ENCODE results near the gene ADGRG6.

ADGRG6 gene

DNA sequence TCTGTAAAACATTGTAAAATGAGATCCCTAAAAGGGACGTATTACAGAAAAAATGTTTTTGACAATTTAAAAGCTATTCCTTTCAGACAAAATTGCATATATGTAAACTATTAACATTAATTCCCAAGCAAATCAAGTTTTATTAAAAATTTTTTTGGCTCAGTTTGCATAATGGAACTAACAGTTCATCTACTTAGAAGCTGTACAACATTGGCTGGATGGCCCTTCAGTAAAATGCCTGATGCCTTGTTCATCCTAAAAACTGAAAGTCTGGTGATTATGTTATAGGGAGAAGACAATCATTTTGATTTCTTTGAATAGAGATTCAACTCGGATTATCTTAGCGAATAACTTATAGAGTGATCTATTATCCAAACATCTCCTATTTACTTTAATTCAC, 52.8 kb downstream of the ADGRG6 start:
- no peak for DNase-seq

DNA sequence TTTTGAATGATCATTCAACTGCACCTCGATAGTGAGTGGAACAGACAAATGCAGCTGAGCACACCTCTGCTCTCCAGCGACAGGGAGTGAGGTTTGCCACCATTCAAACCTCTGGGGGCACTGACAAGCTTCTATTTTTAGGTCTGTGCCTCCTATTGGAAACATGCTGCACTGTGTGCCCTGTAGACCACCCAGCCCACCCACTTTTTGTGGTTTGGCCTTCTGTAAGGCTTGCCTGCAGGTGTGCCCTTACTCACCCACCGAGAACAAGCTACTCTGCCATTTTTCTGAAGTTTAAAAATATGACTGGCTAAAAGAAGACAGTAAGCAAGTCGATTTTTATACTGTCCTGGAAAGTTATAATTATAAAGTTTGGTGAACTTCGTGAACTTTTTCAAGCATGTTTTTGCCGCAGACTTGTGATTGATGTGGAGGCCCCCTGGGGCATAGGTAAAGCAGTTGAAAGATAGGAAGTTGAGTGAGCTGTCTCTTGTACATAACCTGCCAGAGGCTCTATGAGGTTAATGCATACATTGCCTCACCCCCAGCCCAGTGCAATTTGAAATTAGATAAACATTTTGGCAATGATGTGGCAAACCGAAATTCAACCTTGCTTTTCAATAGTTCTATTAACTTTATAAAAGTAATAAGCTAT, 53.8 kb downstream of the ADGRG6 start:
- no peak for DNase-seq

DNA sequence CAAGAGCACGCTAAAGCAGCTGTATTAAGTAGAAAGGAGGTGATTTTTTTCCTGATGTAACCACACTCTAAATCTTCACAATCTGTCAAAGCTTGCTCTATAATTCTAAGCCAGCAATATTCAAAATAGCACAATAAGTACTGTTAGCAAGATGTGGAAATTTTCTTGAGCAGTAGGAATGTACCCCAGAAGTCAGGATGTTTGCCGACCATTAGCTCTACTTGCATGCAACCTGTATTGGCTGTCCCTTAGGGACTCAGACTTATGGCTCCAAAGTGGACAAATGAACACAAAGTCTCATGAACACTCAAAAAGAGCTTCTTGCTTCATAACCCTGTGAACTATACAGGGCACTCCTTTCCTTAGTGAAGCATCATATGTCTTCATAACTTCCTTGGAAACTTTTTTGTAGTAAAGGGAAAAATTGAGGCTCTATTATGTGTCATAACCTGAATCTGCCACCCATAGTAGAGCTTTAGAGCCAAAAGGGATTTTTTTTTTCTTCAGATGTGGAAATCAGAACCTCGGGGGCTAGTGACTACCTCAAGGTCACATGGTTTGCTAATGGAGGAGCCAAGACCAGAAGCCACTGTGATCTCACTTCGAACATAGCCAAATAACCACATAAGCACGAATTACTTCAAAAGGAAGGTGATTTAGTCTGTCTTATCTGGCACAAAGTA, 54.5 kb downstream of the ADGRG6 start:
- DNase-seq = no peak

DNA sequence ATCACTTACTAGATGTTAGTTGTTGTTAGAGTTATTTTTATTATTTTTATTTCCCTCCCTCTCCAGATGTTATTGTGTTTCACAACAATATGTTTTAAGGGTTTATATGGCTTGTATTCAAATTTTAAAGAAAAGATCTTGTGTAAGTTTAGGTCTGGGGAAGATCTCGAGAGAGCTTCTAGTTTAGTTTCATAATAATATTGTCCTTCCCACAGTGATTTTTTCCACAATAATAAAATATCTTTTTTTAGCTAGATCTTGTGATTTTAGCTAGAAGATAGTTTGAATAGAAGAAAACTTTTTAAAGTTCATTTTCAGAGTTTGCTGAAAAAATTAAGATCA, 55.0 kb downstream of the ADGRG6 start:
- DNase-seq = no peak

DNA sequence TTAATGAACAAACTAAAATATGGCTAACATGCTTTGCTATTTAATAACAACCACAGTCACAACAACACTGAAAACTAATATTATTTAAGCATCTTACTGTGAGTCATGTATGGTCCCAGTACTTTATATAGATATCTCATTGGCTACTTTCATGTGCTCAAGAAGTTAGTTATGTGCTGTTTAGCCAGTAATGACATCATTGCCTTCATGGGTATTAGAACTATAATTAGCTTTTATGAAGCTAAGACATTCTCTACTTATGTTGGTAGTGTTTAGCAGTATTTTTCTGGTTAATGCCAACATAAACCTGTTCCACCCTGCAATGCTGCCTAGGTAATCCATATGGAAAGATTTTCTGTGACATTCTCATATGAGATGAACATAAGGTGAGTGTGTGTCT, 56.1 kb downstream of the ADGRG6 start:
- DNase-seq = no peak

DNA sequence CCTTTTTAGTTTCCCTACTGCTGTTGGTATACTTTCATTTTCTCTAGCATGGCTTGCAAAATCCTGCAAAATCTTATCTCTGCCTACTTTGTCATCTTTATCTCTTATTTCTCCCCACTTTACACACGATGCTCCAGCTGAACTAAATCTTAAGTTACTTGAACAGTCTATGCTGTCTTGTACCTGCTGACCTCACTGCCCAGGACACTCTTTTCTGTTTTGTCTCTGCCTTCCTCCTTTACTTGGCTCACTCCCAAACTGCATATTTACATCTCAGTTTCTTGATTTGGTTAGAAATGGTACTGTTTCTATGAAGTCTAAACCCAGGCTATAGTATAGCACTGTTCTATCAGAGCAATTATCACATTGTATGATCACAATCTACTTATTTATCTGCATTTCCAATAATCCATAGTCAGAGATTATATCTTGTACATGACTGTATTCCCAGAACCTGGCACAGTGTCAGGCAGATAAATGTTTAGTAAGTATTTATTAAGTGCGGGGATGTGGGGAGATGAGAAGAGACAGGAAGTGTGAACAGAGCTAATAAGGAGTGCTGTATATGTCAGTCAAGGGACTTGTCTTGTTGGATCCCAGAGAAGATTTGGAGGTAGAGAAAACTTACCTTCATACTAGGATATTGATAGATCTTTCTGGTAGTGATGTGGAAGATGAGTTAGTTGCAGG, 57.6 kb downstream of the ADGRG6 start:
- no peak for DNase-seq

DNA sequence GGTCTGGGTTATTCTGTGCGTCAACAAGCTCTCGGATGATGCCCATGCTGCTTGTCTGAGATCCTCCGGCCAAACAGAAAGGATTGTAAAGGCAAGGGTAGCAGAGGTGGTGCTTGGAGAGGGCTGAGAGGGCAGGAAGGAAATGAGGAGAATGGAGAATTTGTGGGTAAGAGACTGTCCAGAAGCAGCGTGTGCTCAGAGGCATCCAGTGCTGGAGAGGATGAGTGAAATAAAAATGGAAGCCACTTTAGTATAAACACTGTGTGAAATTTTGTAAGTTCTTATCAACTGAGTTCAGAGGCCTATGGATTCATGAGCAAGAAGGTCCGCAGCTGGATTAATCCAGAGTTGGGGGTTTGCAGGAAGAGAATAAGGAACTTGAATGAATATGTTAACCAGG, 59.5 kb downstream of the ADGRG6 start:
- DNase-seq = no peak

DNA sequence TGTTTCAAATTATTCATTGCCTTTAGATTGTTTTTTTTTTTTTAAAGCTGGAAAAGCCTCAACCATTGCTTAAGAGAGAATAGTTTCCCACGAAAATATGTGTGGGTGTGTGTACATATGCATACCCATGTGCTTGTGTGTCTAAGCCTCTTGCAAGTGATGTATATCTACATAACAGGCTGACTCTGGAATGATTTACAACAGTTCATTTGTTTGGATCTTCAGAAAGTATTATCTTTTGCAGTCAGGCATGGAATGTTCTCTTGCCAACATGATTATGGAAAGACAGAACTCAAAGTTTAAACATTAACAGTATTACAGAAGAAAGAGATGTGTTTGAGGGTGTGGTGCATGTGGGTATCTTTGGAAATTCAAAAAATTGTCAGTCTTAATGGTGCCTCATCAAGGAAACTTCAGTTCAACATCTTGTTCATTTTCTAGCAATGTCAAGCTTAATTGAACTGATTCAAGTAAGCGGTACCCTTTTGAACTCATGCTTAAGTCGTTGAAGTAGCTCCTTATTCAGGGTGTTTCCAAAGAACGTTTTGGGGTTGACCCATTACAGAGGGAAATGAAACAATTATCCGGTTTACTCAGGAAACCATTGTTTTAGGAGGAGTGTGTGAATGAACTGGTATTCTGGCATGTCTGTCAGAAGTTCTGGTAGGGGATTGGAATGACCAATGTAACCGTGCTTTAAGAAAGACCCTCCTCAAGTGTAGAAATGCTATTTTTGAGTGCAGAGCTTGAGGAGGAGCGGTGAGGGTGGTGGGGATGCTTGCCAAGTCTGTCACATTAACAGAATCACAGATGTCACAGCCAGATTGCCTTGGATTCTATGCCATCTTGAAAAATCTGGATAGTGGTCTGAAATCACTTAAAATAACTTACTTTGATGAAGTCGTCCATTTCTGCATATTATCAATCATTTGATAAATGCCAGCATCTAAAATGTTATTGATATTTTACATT, 60.3 kb downstream of the ADGRG6 start:
- DNase-seq = no peak

DNA sequence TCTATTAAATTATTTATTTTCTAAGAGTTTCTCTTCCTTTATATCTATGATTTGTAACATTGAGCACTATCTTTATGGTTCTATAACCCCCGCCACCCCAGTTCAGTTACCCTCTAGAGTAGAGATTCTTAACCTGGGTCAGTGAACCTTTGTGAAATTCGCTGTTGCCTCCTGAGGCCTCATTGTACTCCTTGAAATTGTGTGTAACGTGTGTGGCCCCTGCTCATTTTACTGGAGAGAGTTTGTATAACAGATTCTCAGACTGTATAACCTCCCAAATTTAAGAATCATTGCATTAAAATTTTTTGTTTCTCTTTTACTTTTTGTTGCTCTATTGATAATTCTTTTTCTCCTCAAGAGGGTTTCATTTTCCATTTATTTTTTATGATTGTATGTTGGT, 65.3 kb downstream of the ADGRG6 start:
- DNase-seq = no peak

DNA sequence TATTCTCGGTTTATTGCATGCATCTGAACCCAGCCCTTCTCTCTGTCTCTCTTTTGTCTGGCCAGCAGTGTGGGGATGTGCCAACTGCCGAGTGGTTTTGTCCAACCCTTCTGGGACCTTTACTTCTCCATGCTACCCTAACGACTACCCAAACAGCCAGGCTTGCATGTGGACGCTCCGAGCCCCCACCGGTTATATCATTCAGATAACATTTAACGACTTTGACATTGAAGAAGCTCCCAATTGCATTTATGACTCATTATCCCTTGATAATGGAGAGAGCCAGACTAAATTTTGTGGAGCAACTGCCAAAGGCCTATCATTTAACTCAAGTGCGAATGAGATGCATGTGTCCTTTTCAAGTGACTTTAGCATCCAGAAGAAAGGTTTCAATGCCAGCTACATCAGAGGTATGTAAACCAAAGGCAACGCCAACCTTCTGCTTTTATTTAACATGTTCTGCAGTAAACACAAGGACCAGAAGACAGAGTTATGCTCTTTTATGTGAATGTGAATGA, 65.8 kb downstream of the ADGRG6 start:
- no peak for DNase-seq

DNA sequence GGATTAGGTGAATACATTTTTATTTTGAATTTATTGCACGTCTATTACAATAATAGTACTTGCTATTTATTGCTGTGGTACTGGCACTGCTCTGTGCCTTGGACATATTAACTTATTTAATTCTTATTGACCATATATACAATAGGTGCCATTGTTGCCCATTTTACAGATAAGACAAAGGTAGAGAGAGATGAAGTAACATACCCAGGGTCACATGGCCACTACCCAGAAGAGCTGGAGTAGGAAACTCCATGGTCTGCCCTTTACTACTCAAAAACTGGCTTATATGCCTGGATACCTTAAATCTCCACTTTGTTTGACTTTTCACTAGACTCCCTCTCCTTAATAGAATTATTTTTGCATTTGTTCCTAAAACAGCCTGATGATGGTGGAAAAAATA, 67.5 kb downstream of the ADGRG6 start:
- no peak for DNase-seq

DNA sequence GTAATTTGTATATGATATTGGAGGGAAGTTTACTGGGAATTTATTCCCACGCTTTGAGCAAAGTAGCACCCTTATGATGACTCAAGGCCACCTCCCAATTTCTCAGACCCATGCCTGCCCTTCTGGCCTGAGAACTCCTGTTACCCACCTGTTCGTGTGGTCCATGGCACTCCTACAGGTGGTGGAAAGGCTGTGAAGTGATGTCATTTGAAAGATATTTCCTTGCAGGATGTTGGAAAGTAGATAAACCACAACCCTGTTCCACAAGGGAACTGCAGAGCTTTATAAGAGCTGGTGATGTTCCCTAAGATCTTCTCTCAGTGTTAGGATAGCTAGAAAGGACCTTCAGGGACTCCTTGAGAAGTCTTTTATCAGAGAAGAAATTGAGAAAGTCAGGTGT, 70.5 kb downstream of the ADGRG6 start:
- no peak for DNase-seq

DNA sequence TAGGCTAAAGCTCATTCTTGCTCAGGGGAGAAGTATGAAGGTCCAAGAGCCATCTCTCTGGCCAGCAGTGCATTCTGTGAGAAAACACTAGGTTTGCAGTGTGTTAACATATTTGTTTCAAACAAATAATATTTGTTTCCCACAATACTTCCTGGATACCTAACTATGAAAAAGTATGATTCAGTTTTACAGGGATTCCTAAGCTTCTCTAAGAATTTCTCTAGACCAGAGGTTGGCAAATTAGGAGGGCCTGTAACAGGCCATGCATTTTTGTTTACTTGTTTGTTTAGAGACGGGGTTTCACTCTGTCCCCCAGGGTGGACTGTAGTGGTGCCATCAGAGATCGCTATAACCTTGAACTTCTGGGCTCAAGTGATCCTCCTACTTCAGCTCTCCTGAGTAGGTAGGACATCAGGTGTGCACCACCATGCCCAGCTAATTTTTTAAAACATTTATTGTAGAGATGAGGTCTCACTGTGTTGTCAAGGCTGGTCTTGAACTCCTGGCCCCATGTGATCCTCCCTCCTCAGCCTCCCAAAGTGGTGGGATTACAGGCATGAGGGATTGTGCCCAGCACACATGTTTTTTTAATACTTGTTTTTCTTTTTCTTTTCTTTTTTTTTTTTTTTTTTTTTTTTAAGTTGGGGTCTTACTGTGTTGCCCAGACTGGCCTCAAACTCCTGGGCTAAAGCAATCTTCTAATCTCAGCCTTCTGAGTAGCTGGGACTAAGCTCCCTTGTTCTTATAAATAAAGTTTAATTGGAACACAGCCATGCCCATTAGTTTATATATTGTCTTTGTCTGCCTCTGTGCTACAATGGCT, 71.7 kb downstream of the ADGRG6 start:
- no peak for DNase-seq

DNA sequence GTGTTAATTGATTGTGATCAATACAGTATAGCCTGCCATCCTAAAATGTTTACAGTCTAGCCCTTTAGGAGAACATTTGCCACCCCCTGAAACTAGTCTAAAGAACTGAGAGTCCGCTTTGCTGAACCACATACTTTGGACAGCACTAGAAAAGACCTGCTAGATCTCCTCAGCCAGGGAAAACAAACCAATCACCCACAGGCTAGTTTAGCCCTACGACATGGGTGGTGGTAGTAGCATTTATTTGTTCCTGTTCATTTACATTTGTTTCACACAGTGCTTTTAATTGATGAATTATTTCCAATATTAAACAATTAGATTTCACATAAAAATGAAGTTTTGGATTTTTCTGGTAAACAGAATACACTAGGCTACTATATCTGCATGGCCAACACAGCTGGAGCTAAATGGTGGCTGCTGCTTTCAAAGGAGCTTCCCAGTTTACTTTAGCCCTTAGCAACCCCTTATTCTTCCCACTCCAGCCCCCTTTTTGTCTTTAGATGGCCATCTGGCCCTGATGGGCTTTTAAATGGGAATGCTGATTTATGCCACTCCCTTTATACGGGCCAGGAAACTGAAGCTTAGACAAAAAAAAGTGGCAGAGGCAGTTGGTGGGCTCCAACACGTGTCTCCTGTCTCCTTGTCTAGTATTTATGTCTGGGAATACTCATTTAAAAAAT, 72.4 kb downstream of the ADGRG6 start:
- DNase-seq = no peak

DNA sequence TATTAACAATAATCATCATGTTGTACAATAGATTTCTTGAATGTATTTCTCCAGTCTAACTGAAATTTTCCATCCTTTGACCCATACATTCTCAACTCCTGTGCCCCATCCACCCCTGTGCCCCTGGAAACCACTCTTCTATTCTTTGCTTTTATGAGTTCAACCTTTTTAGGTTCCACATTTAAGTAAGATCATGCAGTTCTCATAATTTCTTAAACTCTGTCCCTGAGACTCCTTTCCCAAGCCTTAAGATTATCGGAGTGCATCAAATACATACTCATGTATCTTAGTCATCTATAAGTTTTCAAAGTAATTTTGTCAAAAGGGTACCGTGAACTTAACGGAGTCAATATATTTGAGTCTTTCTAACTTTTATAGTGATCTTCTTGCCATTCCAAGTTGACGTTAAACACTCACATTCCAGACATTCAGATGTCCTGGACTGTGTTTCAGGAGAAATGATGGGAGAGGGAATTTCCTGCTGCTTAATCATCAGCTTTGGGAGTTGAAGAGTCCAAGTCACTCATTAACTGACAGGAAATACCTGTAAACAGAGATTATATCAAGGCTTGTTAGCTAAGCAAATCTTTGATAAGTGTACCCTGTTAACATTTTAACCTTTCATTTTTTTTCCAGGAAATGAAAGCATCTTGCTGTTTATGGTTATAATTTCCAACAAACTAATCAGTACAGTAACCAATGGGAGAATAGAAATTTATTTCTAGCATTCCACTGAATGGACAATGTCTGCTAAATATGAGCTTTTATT, 73.3 kb downstream of the ADGRG6 start:
- no peak for DNase-seq

DNA sequence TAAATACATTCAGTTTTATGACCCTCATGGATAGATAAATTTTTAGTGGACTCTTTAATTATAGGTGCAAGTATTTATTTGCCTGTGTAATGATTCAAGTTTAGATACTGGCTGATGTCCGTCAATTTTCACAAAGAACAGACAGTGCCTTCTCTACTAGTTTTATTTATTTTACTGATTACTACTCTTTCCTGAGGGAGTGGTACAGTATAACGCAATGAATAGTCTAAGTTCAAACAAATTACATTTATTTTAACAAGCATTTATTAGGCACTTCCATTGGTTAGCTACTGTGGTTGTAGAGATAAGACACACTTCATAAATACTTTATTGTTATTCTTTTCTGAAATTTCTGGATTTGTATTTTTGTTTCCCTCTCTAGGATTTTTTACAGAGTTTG, 74.3 kb downstream of the ADGRG6 start:
- DNase-seq = no peak

DNA sequence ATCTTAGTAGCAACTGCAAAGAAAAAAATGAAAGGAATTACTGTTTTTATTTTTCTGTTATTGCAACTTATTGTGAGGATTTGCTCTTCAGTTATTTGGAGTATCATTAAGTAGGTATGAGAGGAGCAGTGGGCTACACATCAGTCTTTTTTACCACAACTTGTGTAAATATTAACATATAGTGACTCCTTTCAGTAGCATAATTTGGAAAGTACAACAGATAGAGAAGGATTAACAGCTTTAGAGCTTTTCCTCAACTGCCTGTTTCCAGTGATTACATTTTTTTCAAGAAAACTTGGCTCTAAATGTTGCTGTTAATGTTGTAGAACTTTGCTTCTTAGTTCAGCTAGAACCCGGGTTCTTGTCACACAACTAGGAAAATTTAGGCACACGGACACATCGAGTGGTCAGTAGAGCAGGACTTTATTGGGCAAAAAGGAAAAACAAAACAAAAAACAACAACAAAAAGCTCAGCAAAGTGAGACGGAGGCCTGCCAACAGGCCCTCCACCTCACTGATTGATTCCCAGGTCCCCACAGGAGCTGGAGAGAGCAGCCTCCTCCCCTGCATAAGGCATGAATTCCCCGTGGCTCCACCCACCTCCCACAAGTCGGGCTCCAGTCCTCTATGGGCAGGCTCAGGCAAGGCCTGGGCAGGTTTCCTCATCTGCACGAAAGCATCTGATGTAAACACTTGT, 75.1 kb downstream of the ADGRG6 start:
- DNase-seq = peak; percentile 5

DNA sequence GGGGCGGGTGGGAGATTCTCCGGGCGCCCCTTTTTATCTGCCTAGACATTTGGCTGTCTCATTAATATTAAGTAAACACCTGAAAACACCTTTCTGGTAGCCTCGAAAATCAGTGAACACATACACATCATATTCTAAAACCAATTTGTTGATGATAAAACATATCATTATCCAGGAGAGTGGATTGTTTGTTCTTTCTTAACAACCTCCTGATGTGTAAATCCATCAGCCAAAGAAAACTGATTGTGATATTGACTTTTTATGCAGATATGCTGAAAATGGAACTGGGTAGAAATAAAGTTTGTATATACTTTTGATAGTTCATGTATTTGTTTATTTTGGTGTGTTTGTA, 75.7 kb downstream of the ADGRG6 start:
- DNase-seq = no peak

DNA sequence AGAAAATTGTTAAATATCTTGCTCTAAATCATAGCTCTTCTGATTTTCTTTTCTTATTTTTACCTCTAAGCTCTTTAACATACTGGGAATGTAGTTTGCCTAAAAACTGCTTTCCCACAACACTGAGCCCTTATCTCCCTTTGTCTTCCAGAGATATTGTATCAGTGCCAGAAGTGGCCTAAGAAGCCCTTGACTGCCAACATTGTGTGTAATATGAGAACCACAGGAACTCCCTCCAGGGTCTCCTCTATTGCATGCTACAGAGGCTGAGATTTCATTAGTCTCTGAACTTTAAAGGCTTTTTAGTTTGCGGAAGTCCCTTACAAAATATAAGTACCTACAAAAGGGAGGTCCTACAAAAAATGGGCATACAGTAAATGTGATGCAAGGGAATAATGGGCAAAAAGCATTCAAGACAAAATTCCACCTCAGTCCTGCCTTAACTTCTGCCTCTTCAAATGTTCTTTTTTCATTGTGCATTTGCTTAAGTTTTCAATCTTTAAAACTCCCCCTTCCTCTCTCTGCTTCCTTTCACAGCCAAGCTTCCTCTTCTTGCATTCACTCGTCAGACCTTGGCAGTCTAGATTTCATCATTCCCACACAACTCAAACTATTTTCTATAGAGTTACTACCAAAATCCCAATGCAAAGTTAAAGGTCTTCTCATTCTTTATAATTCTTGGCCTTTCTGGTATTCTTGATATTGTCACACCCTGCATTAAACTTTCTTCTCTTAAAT, 76.5 kb downstream of the ADGRG6 start:
- peak; percentile 43 for DNase-seq

All from NCI-H1436 (cell line).